NCI-H2196 treated with DMSO at 0.1 percent for 48 hours (cell line): ENCODE measurements around the gene PDSS2.
"Not testable (repeated sequence)": the region's sequence is repeated elsewhere in the genome, so short reads cannot be mapped to it uniquely, and the experiment has no call there.

Source experiments
- DNase-seq: peaks from one replicate; lab custom pipeline; 2025; ENCODE audit not compliant: unreplicated experiment; lab: John Stamatoyannopoulos, UW

Gene PDSS2

GRCh38 chr6:107280001-107280400 lies 179.4 kb downstream of the PDSS2 start:
- DNase-seq = not testable (repeated sequence)

- no peak for DNase-seq
Measured at GRCh38 chr6:107275330-107275865, 184.0 kb downstream of the PDSS2 start.

GRCh38 chr6:107274288-107274687 lies 185.1 kb downstream of the PDSS2 start:
- no peak for DNase-seq

GRCh38 chr6:107272246-107272645 lies 187.1 kb downstream of the PDSS2 start:
- no peak for DNase-seq

- no peak for DNase-seq
Measured at GRCh38 chr6:107271208-107271790, 188.1 kb downstream of the PDSS2 start.

GRCh38 chr6:107267634-107268033 lies 191.7 kb downstream of the PDSS2 start:
- DNase-seq = no peak

- DNase-seq = no peak
Measured at GRCh38 chr6:107267006-107267405, 192.4 kb downstream of the PDSS2 start.

GRCh38 chr6:107266563-107266962 lies 192.8 kb downstream of the PDSS2 start:
- no peak for DNase-seq

- no peak for DNase-seq
Measured at GRCh38 chr6:107264357-107264840, 195.0 kb downstream of the PDSS2 start.

GRCh38 chr6:107259951-107260350 lies 199.4 kb downstream of the PDSS2 start:
- DNase-seq = no peak

GRCh38 chr6:107248147-107248546 lies 211.2 kb downstream of the PDSS2 start:
- no peak for DNase-seq

GRCh38 chr6:107246972-107247615 lies 212.3 kb downstream of the PDSS2 start:
- DNase-seq = no peak

GRCh38 chr6:107246249-107246971 lies 213.0 kb downstream of the PDSS2 start:
- DNase-seq = no peak

- no peak for DNase-seq
Measured at GRCh38 chr6:107244742-107245480, 214.5 kb downstream of the PDSS2 start.

GRCh38 chr6:107244082-107244741 lies 215.2 kb downstream of the PDSS2 start:
- DNase-seq = no peak

GRCh38 chr6:107243471-107243870 lies 215.9 kb downstream of the PDSS2 start:
- no peak for DNase-seq

GRCh38 chr6:107237992-107238660 lies 221.2 kb downstream of the PDSS2 start:
- DNase-seq = no peak

GRCh38 chr6:107235511-107235910 lies 223.9 kb downstream of the PDSS2 start:
- no peak for DNase-seq

GRCh38 chr6:107235007-107235406 lies 224.4 kb downstream of the PDSS2 start:
- DNase-seq = no peak

- DNase-seq = no peak
Measured at GRCh38 chr6:107231243-107231642, 228.1 kb downstream of the PDSS2 start.
